HEK293 (cell line): ENCODE measurements around the gene SIAH2.

Source experiments
- CTCF ChIA-PET: fragments of 350-600 bp; formaldehyde crosslinking; extraction: SDS; loops from one replicate; lab custom pipeline; 2021; ENCODE audit warnings: antibody characterized with exemption; lab: Yijun Ruan, JAX
- POLR2A ChIA-PET: fragments of 300-600 bp; formaldehyde crosslinking; extraction: SDS; loops from one replicate; lab custom pipeline; 2020; ENCODE audit warnings: antibody characterized with exemption, inconsistent platforms; lab: Yijun Ruan, JAX
- H3K27ac ChIP-seq: fragments of 200-500 bp; sonication (Bioruptor generic); 2 replicates; pipeline ENCODE4 v1.5.1; 2014; ENCODE audit warnings: low read depth, low read length, control low read depth, inconsistent platforms; ENCODE audit errors: extremely low read depth
- H3K36me3 ChIP-seq, 2 experiments: fragments of 200-500 bp in 1 of 2; sonication (Bioruptor generic) in 1 of 2; 1 replicate in 1 of 2; 2 replicates in 1 of 2; pipeline ENCODE4 v1.5.1; 2014 to 2017; ENCODE audit warnings: inconsistent platforms in 2 of 2, low read length in 2 of 2; ENCODE audit not compliant: control insufficient read depth in 2 of 2, insufficient read depth in 1 of 2
- H3K4me1 ChIP-seq: fragments of 200-500 bp; sonication (Bioruptor generic); 2 replicates; pipeline ENCODE4 v1.5.1; 2014; ENCODE audit warnings: mild to moderate bottlenecking, low read length, inconsistent platforms; ENCODE audit not compliant: control insufficient read depth, insufficient read depth
- H3K4me3 ChIP-seq: 2 replicates; pipeline ENCODE4 v1.5.1; 2011; ENCODE audit warnings: low read depth, mild to moderate bottlenecking, control low read depth, low read length, moderate library complexity
- H3K9me3 ChIP-seq: fragments of 200-500 bp; sonication (Bioruptor generic); 2 replicates; pipeline ENCODE4 v1.5.1; 2014; ENCODE audit warnings: low read depth, low read length, inconsistent platforms; ENCODE audit not compliant: control insufficient read depth, insufficient read depth
- KLF10 ChIP-seq: fragments of 450-650 bp; IDR thresholded peaks from 2 replicates; pipeline ENCODE4 v1.5.1; 2018; ENCODE audit warnings: missing biosample characterization, mild to moderate bottlenecking, missing genetic modification characterization
- REPIN1 ChIP-seq: fragments of 450-650 bp; formaldehyde crosslinking; IDR thresholded peaks from 2 replicates; pipeline ENCODE4 v1.5.1; 2017; ENCODE audit warnings: missing biosample characterization, missing genetic modification characterization, low read depth
- ZBTB17 ChIP-seq: fragments of 450-650 bp; formaldehyde crosslinking; IDR thresholded peaks from 2 replicates; pipeline ENCODE4 v1.5.1; 2016; ENCODE audit warnings: missing biosample characterization, missing genetic modification characterization
- ZNF16 ChIP-seq: fragments of 450-650 bp; formaldehyde crosslinking; IDR thresholded peaks from 2 replicates; pipeline ENCODE4 v1.5.1; 2016; ENCODE audit warnings: low read depth, missing biosample characterization, missing genetic modification characterization
- ZNF510 ChIP-seq: fragments of 450-650 bp; formaldehyde crosslinking; IDR thresholded peaks from 2 replicates; pipeline ENCODE4 v1.5.1; 2018; ENCODE audit warnings: mild to moderate bottlenecking, missing genetic modification characterization, missing biosample characterization; ENCODE audit not compliant: insufficient replicate concordance
- ZNF549 ChIP-seq: fragments of 450-650 bp; IDR thresholded peaks from 2 replicates; pipeline ENCODE4 v1.5.1; 2018; ENCODE audit warnings: missing biosample characterization, missing genetic modification characterization, mild to moderate bottlenecking, inconsistent platforms, moderate library complexity
- ZNF571 ChIP-seq: fragments of 450-650 bp; formaldehyde crosslinking; IDR thresholded peaks from 2 replicates; pipeline ENCODE4 v1.5.0; 2017; ENCODE audit warnings: missing biosample characterization, missing genetic modification characterization
- ZNF596 ChIP-seq: fragments of 450-650 bp; IDR thresholded peaks from 2 replicates; pipeline ENCODE4 v1.5.0; 2018; ENCODE audit warnings: missing biosample characterization, mild to moderate bottlenecking, missing genetic modification characterization, moderate library complexity
- ZNF664 ChIP-seq: fragments of 450-650 bp; formaldehyde crosslinking; IDR thresholded peaks from 2 replicates; pipeline ENCODE4 v1.5.1; 2016; ENCODE audit warnings: missing biosample characterization, missing genetic modification characterization
- TF ChIP-seq, protein P1 (sequence below): fragments of 450-650 bp; formaldehyde crosslinking; IDR thresholded peaks from 2 replicates; pipeline ENCODE4; 2016; ENCODE audit warnings: missing biosample characterization, missing genetic modification characterization
- TF ChIP-seq, protein P2 (sequence below): fragments of 450-650 bp; formaldehyde crosslinking; IDR thresholded peaks from 2 replicates; pipeline ENCODE4 v1.5.1; 2016; ENCODE audit warnings: missing biosample characterization, missing genetic modification characterization

The SIAH2 gene

DNA sequence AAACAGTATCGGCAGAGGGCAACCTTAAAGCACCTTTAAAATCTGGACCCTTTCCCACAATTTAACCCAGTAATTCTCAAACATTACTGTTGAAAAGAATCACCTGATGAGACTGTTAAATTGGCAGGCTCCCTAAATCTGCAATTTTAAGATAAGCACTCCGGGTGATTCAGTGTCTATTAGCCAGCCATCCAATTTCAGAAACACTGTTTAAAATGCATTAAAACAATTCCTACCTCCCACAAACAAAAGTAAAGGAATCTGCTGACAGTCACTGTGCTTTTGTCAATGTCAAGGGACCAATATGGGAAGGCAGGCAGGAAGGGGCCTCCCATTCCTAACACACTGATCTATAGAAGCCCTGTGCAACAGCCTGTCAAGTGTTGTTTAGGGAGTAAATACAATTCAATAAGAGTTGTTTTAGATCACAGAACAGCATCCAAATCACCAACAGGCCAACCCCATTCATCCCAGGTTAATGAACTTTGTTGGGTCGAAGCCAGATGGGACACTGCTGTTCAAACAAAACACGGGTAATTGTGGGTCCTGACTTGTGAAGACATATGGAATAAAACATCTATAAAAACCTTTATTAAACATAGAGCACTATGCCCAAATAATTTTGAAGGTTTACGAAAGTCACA, 21.4 kb downstream of the SIAH2 start (continued):
- TF ChIP-seq ZNF596 (tag by site-specific recombination) (no peak), REPIN1 (tag by site-specific recombination) (no peak), ZNF571 (no peak)
- TF ChIP-seq, protein P1, sequence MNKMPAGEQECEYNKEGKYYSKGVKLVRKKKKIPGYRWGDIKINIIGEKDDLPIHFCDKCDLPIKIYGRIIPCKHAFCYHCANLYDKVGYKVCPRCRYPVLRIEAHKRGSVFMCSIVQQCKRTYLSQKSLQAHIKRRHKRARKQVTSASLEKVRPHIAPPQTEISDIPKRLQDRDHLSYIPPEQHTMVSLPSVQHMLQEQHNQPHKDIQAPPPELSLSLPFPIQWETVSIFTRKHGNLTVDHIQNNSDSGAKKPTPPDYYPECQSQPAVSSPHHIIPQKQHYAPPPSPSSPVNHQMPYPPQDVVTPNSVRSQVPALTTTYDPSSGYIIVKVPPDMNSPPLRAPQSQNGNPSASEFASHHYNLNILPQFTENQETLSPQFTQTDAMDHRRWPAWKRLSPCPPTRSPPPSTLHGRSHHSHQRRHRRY: no peak

DNA sequence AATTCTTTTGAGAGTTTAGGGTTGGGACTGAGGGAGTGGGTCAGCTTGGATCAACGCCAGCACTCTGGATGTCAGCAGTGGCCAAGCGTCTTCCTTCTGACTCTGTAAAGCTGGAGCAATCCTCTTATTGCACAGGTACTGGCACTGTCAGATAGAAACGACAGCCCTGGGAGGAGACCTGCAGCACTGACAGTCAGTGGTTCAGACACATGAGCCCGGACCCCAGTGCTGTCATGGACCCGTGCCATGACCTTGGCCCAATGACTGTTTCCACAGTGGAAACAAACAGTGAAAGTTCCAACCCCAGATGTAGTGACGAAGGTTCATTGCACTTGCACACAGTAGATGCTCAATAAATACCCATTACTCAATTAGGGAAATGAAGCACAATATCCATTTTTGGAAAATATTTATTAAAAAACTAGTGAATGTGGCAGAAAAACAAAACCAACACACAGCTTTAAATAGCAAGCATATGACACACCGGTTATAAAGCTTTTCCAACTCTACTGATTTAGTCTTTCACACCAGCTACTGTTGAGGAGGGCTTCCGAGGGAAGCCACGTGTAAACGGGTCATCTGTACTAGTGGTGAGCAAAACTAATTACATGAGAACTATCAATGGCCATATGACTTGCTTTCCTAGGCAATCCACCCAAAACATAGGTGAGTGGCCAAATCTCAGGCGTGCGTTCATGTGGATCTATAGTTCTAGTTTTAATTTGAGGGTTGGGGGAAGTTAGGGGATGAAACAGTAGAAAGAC, 22.1 kb downstream of the SIAH2 start:
- peak; percentile 57; the same call in 1 of the 2 replicates for TF ChIP-seq ZNF664 (tag by site-specific recombination)
- TF ChIP-seq ZNF510: no peak
- Histone ChIP-seq H3K4me1 (no peaks in the 10 kb centered on the region), H3K4me3 (no peak overlapping the region), H3K36me3 (peaks cover 0 to 10% of the 10 kb centered on the region in 2 experiments; a peak in 1 of 3 replicates), H3K27ac (no peak overlapping the region), H3K9me3 (no peaks in the 10 kb centered on the region)
- POLR2A ChIA-PET: no interaction called here
- CTCF ChIA-PET: no interaction called here

DNA sequence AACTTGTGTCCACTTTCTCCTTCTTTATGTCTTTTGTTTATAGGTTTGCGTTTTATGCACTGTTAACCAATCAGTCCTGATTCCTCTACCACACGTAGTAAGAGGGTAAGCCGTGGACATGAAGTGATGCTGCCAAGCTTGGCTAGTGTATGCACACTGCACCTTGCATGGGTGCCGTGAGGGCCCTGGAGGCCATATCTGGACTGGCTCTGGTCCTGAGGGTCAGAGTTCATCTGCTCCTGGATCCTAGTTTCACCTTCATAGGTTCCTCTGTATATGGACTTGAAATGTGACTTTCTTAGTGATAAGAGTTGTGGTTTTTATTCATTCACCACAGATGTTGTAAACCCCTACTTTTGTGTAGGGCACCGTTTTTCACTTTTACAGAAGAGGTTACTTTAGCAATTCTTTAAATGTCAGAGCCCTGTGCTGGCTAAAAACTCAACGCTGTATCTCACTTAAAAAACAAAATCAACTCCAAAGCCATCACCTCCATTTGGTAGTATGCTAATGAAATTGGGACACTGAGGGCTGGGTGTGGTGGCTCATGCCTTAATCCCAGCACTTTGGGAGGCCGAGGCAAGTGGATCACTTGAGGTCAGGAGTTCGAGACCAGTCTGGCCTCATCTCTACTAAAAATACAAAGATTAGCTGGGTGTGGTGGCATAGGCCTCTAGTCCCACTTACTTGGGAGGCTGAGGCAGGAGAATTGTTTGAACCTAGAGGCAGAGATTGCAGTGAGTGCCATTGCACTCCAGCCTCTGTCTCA, 22.9 kb downstream of the SIAH2 start:
- H3K4me1 ChIP-seq: no peaks in the 10 kb centered on the region
- H3K27ac ChIP-seq: no peak overlapping the region
- H3K36me3 ChIP-seq: peaks cover 0 to 10% of the 10 kb centered on the region in 2 experiments; a peak in 1 of 3 replicates
- H3K4me3 ChIP-seq: no peak overlapping the region
- CTCF ChIA-PET: no interaction called here
- no peaks in the 10 kb centered on the region for H3K9me3 ChIP-seq
- TF ChIP-seq ZNF16 (tag by site-specific recombination) (no peak), KLF10 (tag by site-specific recombination) (no peak), ZBTB17 (no peak)
- POLR2A ChIA-PET: no interaction called here

DNA sequence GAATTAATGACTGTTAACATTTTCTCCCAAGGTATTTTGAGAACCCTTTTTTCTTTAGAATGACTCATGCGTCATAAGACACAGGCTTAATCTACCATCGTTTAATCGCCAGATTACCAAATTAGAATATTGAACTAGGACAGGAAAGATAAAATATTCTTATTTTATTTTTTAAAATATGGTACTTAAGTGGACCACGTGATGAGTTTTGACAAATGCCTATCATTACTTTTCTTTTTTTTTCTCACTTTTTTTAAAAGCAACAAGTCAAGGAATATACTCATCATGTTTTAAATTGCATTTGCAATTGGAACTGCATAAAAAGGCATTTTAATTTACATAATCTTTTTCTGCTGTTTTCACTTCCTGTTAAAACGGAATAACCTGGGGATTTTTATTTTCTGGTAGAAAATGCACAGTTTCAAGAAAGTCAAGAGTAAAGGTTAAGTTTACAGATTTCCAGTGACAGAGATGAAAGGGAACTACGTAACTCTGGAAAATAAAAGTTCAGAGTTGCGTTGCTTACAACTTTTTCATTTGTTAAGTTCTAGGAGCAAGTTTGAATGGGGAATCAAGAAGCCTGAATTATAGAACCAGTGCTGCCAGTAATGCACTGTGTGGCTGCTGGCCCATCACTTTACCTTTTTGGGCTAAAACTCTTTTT, 23.6 kb downstream of the SIAH2 start:
- no peaks in the 10 kb centered on the region for H3K4me1 ChIP-seq
- no peak for TF ChIP-seq ZNF549 (tag by site-specific recombination)
- TF ChIP-seq, protein P2, sequence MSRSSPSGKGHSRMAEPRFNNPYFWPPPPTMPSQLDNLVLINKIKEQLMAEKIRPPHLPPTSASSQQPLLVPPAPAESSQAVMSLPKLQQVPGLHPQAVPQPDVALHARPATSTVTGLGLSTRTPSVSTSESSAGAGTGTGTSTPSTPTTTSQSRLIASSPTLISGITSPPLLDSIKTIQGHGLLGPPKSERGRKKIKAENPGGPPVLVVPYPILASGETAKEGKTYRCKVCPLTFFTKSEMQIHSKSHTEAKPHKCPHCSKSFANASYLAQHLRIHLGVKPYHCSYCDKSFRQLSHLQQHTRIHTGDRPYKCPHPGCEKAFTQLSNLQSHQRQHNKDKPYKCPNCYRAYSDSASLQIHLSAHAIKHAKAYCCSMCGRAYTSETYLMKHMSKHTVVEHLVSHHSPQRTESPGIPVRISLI (tag by site-specific recombination): 0 out of 2 replicates have a peak, but pooled peaks have one; percentile 33
- TF ChIP-seq, all 188 proteins: peak for 1
- no peak overlapping the region for H3K27ac ChIP-seq
- CTCF ChIA-PET: no interaction called here
- H3K9me3 ChIP-seq: no peaks in the 10 kb centered on the region
- H3K36me3 ChIP-seq: peaks cover 0 to 10% of the 10 kb centered on the region in 2 experiments; a peak in 1 of 3 replicates
- POLR2A ChIA-PET: no interaction called here
- H3K4me3 ChIP-seq: no peak overlapping the region
